ENCODE results near the gene EBF4. TPM values are rescaled to one million over a fixed set of nuclear protein-coding genes. Genes with fewer than 3 reads are reported as not detected.

Gene EBF4
- polyA plus RNA-seq, 1 donor from 2014 or later: 13.2 TPM

DNA sequence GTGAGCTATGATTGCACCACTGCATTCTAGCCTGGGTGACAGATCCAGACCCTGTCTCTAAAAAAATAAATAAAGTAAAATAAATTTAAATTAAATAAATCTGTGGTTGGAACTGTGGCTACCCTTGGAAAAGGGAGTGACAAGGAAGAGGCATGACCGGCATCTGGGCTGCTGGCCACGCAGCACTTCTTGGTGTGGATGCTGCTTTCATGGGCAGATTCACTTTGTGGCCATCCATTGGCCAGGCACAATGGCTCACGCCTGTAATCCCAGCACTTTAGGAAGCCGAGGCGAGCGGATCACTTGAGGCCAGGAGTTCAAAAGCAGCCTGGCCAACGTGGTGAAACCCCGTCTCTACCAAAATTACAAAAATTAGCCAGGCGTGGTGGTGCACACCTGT is 16.1 kb downstream of the EBF4 start:
- H3K79me2 ChIP-seq (replicated peaks; ENCODE audit: insufficient read depth, low read length): no peaks in the 10 kb centered on the region
- no peaks in the 10 kb centered on the region for H3K9me3 ChIP-seq (ENCODE audit: low read length)
- H3K36me3 ChIP-seq (ENCODE audit: insufficient read depth, low read length): no peaks in the 10 kb centered on the region
- H3K4me3 ChIP-seq (ENCODE audit: low read length): no peak overlapping the region
- H4K20me1 ChIP-seq (ENCODE audit: insufficient read depth): no peaks in the 10 kb centered on the region
- H3K27ac ChIP-seq (ENCODE audit: low read length): no peak overlapping the region
- no peaks in the 10 kb centered on the region for H3F3A ChIP-seq (ENCODE audit: insufficient read depth, low read length, poor library complexity, severe bottlenecking)
- H2AFZ ChIP-seq (ENCODE audit: low read depth, low read length): no peak overlapping the region
- H3K4me2 ChIP-seq (ENCODE audit: low read length): no peak overlapping the region
- no peak overlapping the region for H3K9ac ChIP-seq (ENCODE audit: low read length)
- no peaks in the 10 kb centered on the region for H3K9me2 ChIP-seq (ENCODE audit: insufficient read depth, low read length)
- H3K27me3 ChIP-seq (ENCODE audit: insufficient read depth, low read depth, low read length): no peaks in the 10 kb centered on the region
- TF ChIP-seq MXI1 (conservative IDR thresholded peaks at IDR 0.05; ENCODE audit: poor library complexity, severe bottlenecking): no peak
- no peak for TF ChIP-seq TAF1 (IDR thresholded peaks at IDR 0.05; ENCODE audit: low read depth)
- TF ChIP-seq EP300 (conservative IDR thresholded peaks at IDR 0.05; ENCODE audit: poor library complexity, severe bottlenecking): no peak
- TF ChIP-seq EZH2 (IDR thresholded peaks at IDR 0.05; ENCODE audit: borderline replicate concordance, insufficient read depth, low read length, poor library complexity, severe bottlenecking): no peak
- TF ChIP-seq POLR2AphosphoS5 (IDR thresholded peaks at IDR 0.05): no peak
- no peak for TF ChIP-seq CTCF (IDR thresholded peaks at IDR 0.05; ENCODE audit: poor library complexity, severe bottlenecking)
- no peak for TF ChIP-seq SMC3 (conservative IDR thresholded peaks at IDR 0.05; ENCODE audit: poor library complexity)
- TF ChIP-seq RAD21 (conservative IDR thresholded peaks at IDR 0.05): no peak
- TF ChIP-seq REST (IDR thresholded peaks at IDR 0.05; ENCODE audit: borderline replicate concordance): no peak

DNA sequence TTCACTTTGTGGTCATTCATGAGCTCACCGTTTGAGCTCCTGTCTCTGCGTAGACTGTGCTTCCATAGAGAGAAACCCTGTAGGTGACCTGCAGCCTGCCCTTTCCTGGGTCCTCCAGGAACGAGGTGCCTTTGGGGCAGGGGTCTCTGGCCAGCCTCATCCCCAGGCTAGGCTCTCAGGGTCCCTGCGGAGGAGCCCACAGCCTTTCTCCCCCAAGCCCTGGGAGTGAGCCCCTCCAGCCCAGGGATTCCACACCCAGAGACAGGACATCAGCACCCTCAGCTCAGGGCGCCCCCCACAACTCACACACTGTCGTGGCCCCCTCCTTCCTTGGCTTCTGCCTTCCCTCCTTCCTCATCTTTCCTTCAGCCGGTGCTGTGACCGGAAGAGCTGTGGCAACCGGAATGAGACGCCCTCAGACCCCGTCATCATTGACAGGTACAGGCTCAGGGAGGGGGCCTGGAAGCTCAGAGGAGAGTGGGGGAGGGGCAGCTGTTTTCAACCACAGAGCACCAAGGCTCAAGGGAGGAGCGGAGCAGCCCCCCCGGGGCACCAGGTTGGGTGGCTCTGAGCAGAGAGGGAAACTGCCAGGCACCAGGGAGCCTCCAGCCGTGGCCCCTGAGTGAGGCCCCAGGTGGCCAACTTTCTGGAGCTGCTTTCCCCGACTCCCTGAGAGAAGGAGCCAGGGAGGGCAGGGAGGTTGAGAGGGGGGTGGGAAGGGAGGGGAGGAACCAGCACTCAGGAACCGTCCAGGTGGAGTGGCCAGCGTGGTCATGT is 16.8 kb downstream of the EBF4 start:
- Histone ChIP-seq H4K20me1 (ENCODE audit: insufficient read depth) (no peaks in the 10 kb centered on the region), H3F3A (ENCODE audit: insufficient read depth, low read length, poor library complexity, severe bottlenecking) (no peaks in the 10 kb centered on the region), H3K9me2 (ENCODE audit: insufficient read depth, low read length) (no peaks in the 10 kb centered on the region), H3K4me2 (ENCODE audit: low read length) (no peak overlapping the region), H3K79me2 (replicated peaks; ENCODE audit: insufficient read depth, low read length) (no peaks in the 10 kb centered on the region), H3K4me3 (ENCODE audit: low read length) (no peak overlapping the region), H3K36me3 (ENCODE audit: insufficient read depth, low read length) (no peaks in the 10 kb centered on the region), H3K27ac (ENCODE audit: low read length) (no peak overlapping the region), H3K9me3 (ENCODE audit: low read length) (no peaks in the 10 kb centered on the region), H2AFZ (ENCODE audit: low read depth, low read length) (no peak overlapping the region), H3K27me3 (ENCODE audit: insufficient read depth, low read depth, low read length) (no peaks in the 10 kb centered on the region), H3K9ac (ENCODE audit: low read length) (no peak overlapping the region)
- no peak for TF ChIP-seq POLR2AphosphoS5 (IDR thresholded peaks at IDR 0.05)
- no peak for TF ChIP-seq CTCF (IDR thresholded peaks at IDR 0.05; ENCODE audit: poor library complexity, severe bottlenecking)

All from neural cell (in vitro differentiated cells).